Activated CD4-positive, alpha-beta T cell treated with anti-CD3 and anti-CD28 coated beads, Interleukin-2, amount 10 ng/mL, durations not matched to agents 24 days and 14 days (primary cell): Measurements from ENCODE around the gene ST3GAL5. TPM values are rescaled to one million over a fixed set of nuclear protein-coding genes. Genes with fewer than 3 reads are reported as not detected.
"Not testable (repeated sequence)": the region's sequence is repeated elsewhere in the genome, so short reads cannot be mapped to it uniquely, and the experiment has no call there.

Source experiments
- DNase-seq: peaks from one replicate; pipeline ENCODE4 v3.0.0; 2022
- H3K27ac Mint-ChIP-seq: one replicate; pipeline ENCODE4 v1.8.0; 2022; ENCODE audit warnings: mild to moderate bottlenecking, mixed read lengths
- H3K27me3 Mint-ChIP-seq: one replicate; pipeline ENCODE4 v1.8.0; 2022; ENCODE audit warnings: mixed read lengths
- H3K36me3 Mint-ChIP-seq: one replicate; pipeline ENCODE4 v1.8.0; 2022; ENCODE audit warnings: low read depth, mild to moderate bottlenecking, mixed read lengths
- H3K4me1 Mint-ChIP-seq: one replicate; pipeline ENCODE4 v1.8.0; 2021; ENCODE audit warnings: mixed read lengths
- H3K4me3 Mint-ChIP-seq: one replicate; pipeline ENCODE4 v1.8.0; 2022; ENCODE audit warnings: mild to moderate bottlenecking, moderate library complexity, mixed read lengths
- H3K9me3 Mint-ChIP-seq: one replicate; pipeline ENCODE4 v1.8.0; 2021; ENCODE audit warnings: mixed read lengths
- intact Hi-C: fragments of 100-400 bp; cut with micrococcal nuclease; formaldehyde crosslinking; loops from one replicate; pipeline ENCODE4 v1.15.1; 2023
- total RNA-seq: library from RNA; stranded (reverse); gene quantifications from 2 replicates; pipeline ENCODE4 v1.2.3, GENCODE V29; 2022

The ST3GAL5 gene
- total RNA-seq, 1 donor from 2014 or later = 14.6 TPM

DNA sequence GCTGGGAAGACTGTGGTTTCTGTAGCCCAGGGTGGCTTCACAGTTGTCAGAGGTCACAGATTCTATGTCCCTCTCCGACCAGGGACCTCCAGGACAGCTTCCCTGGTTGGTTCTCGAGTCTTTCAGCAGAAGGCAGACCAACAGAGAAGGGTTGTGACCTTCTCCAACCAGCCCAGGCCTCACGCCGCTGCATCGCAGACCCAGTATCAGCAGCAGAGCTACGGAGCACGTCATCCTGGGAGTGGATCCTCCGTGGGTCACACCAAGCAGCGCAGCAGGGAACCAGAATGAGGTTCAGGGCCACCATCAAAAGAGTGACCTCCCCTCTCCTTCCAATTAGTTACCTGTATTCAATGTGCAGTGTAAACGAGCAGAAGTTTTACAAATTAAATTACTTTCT lies 49.3 kb downstream of the ST3GAL5 start:
- no peak overlapping the region for H3K4me3 Mint-ChIP-seq

DNA sequence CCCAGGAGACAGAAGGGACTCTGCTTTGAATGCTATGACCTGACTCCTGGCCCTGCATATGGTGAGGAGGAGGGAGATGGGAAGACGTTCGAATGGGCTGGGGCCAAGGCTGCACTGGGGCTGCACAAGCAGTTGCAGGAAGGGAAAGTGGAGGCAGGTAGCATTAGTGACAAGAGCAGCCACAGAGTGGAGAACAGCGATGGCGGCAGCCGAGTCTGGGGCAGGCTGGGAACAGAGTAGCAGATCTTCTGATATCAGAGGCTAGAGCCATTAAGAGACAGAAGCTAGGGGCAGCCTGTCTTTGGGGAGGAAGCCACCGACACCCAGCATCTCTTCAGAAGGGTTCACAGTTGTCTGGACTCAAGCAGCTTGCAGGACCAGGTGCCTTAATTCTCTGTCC lies 50.1 kb downstream of the ST3GAL5 start:
- intact Hi-C loops = no loop called here
- no peak overlapping the region for H3K27ac Mint-ChIP-seq
- peaks cover 40% of the 10 kb centered on the region for H3K36me3 Mint-ChIP-seq

More for the DNA sequence above, 49.3 kb downstream of the ST3GAL5 start:
- Mint-ChIP-seq H3K36me3 (peaks cover 47% of the 10 kb centered on the region), H3K27me3 (no peaks in the 10 kb centered on the region), H3K9me3 (peaks cover 16% of the 10 kb centered on the region), H3K4me1 (peaks cover 11% of the 10 kb centered on the region), H3K27ac (no peak overlapping the region)
- peak; percentile 48 for DNase-seq
- intact Hi-C loops = no loop called here

DNA sequence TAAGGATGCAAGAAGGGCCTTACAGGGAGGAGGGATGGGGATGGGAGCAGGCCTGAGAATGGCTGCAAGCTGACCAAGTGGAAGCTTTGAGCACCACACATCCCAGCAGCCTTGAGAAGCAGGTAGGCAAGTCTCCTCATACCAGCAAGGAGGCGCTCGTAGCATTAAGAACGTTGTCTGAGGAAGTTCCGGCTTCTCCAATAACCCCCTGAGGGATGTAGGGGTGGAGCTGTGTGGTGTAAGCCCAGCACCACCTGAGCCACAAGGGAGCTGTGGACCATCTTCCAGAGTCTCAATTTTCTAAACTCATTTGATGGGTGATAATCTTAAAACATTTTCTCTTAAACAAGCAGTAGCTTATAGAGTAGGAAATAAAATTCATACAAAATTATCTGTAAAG lies 50.6 kb downstream of the ST3GAL5 start:
- intact Hi-C loops = no loop called here
- H3K27ac Mint-ChIP-seq = no peak overlapping the region

More for the DNA sequence above, 50.1 kb downstream of the ST3GAL5 start:
- Mint-ChIP-seq H3K27me3 (no peaks in the 10 kb centered on the region), H3K4me1 (peaks cover 11% of the 10 kb centered on the region), H3K4me3 (no peak overlapping the region), H3K9me3 (peaks cover 16% of the 10 kb centered on the region)
- DNase-seq = peak; percentile 54

DNA sequence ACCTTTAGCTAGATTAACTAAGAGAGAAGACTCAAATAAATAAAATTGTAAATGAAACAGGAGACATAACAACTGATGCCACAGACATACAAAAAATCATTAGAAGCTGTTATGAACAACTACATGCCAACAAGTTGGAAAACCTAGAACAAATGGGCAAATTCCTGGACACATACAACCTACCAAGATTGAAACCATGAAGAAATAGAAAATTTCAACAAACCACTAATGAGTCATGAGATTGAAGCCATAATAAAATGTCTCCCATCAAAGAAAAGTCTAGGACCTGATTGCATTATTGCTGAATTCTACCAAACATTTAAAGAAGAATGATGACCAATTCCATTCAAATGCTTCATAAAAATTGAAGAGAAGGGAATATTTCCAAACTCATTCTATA lies 54.3 kb downstream of the ST3GAL5 start:
- H3K27ac Mint-ChIP-seq = no peak overlapping the region
- peaks cover 14% of the 10 kb centered on the region for H3K36me3 Mint-ChIP-seq
- H3K9me3 Mint-ChIP-seq = peaks cover 19% of the 10 kb centered on the region
- intact Hi-C loops = no loop called here
- DNase-seq = no peak
- H3K27me3 Mint-ChIP-seq = no peaks in the 10 kb centered on the region
- H3K4me3 Mint-ChIP-seq = no peak overlapping the region
- peaks cover 26% of the 10 kb centered on the region for H3K4me1 Mint-ChIP-seq

More for the DNA sequence above, 50.6 kb downstream of the ST3GAL5 start:
- H3K4me3 Mint-ChIP-seq = no peak overlapping the region
- no peaks in the 10 kb centered on the region for H3K27me3 Mint-ChIP-seq
- peaks cover 38% of the 10 kb centered on the region for H3K36me3 Mint-ChIP-seq
- DNase-seq = peak; percentile 50
- H3K9me3 Mint-ChIP-seq = peaks cover 17% of the 10 kb centered on the region
- peaks cover 13% of the 10 kb centered on the region for H3K4me1 Mint-ChIP-seq

DNA sequence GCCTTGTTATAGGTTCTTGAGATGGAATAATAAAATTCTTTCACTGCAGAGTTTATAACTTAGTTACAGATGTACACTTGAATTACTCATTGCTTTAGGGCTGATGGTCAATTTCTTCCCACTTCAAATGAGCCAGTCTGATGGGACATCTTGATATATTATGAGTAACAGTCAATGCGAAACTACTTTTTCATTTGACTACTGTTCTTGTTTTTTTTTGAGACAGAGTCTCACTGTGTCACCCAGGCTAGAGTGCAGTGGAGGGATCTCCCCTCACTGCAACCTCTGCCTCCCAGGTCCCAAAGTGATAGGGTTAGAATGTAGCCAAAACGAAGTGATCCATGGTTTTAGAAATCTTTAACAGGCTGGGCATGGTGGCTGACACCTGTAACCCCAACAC lies 57.1 kb downstream of the ST3GAL5 start:
- peaks cover 36% of the 10 kb centered on the region for H3K4me1 Mint-ChIP-seq
- peaks cover 7% of the 10 kb centered on the region for H3K27me3 Mint-ChIP-seq
- DNase-seq = peak; percentile 51
- H3K9me3 Mint-ChIP-seq = peaks cover 19% of the 10 kb centered on the region
- H3K27ac Mint-ChIP-seq = no peak overlapping the region
- intact Hi-C loops = no loop called here
- peaks cover 2% of the 10 kb centered on the region for H3K36me3 Mint-ChIP-seq
- H3K4me3 Mint-ChIP-seq = no peak overlapping the region

DNA sequence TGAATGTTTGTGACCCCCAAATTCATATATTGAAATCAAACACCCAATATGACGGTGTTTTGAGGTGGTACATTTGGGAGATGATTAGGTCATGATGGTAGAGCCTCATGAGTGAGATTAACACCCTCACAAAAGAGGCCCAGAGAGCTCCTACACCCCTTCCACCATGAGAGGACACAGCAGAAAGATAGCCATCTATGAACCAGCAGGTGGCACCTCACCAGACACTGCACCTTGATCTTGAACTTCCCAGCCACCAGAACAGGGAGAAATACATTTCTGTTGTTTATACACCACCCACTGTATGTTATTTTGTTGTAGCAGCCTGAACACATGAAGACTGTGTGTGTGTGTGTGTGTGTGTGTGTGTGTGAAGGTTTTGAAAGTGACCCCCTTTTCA lies 58.1 kb downstream of the ST3GAL5 start:
- H3K27ac Mint-ChIP-seq = peak overlapping the region; percentile 6
- DNase-seq = peak; percentile 71
- H3K4me1 Mint-ChIP-seq = peaks cover 36% of the 10 kb centered on the region
- no peak overlapping the region for H3K4me3 Mint-ChIP-seq
- H3K9me3 Mint-ChIP-seq = peaks cover 15% of the 10 kb centered on the region
- peaks cover 2% of the 10 kb centered on the region for H3K36me3 Mint-ChIP-seq
- H3K27me3 Mint-ChIP-seq = peaks cover 11% of the 10 kb centered on the region
- intact Hi-C loops = no loop called here

DNA sequence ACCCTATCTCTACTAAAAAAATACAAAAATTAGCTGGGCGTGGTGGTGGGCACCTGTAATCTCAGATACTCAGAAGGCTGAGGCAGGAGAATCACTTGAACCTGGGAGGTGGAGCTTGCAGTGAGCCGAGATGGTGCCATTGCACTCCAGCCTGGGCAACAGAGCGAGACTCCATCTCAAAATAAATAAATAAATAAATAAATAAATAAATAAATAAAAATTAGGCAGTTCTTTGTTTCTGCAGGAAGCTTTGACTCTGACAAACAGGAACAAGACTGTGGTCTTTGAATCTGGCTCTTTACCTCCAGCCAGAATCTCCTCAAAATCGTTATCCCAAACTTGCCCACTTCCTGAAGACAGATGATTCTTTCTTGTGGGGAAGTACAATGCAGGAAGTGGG lies 59.4 kb downstream of the ST3GAL5 start:
- Mint-ChIP-seq H3K27me3 (peaks cover 15% of the 10 kb centered on the region), H3K4me1 (peaks cover 36% of the 10 kb centered on the region)
- DNase-seq, H3K9me3 Mint-ChIP-seq, intact Hi-C loops, H3K4me3 Mint-ChIP-seq, H3K27ac Mint-ChIP-seq, H3K36me3 Mint-ChIP-seq: not testable (repeated sequence)

DNA sequence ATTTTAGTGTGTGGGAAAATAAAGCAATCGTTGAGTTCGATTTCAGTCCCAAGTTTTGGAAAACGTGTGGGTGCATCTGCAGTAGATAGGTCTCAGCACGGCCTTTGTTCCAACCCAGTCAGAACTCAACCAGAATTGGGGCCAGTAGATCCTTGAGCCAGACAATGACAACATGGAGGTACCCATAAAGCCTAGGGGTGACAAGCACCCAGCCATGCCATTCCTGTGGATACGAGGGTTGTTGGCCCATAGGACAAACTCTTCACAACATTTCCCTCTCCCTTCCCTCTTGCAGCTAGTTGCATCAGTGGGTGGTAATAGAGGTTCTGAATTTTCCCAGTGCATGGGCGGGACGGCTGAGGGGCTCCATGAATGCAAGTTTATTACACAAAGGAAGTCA lies 60.1 kb downstream of the ST3GAL5 start:
- intact Hi-C loops = no loop called here
- peaks cover 2% of the 10 kb centered on the region for H3K36me3 Mint-ChIP-seq

DNA sequence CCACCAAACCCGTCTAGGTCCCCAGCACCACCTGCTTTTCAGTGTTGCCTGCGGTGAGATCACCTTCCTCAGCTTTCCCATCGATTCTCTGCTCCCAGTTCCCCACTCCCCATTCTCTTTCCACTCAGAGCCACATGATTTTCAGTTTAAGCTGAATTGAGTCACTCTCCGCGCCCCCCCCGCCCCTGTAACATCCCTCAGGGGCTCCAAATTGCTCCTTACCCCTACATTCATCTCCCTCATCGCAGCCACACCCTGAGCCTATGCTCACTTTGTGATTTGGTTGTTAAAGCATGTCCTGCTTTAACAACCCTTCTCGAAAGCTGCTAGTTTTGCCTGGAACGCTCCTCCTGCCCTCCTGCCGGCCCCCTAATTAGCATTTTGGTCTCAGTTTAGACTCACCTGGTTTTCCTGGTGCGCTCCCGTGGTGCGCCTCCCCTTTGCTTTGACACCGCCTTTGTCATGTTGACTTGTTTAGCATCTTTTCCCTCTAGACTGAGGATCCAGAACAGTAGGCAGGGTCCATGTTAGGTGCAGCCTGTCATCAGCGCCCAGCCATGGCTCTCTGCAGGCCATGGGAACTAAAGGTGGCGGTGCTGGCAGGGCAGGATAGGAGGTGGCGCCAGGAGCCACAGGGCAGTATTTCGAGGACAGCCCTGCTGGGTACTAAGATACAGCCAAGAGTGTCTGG lies 60.8 kb downstream of the ST3GAL5 start:
- Mint-ChIP-seq H3K4me1 (peaks cover 32% of the 10 kb centered on the region), H3K36me3 (no peaks in the 10 kb centered on the region), H3K27ac (no peak overlapping the region), H3K9me3 (peaks cover under 1% of the 10 kb centered on the region), H3K27me3 (peaks cover 17% of the 10 kb centered on the region), H3K4me3 (no peak overlapping the region)
- DNase-seq = peak; percentile 56
- intact Hi-C loops = loop anchor here (1.0 kb wide), 3 partner anchors 61 to 252 kb away; no protein-coding TSS in a partner anchor

More for the DNA sequence above, 60.1 kb downstream of the ST3GAL5 start:
- Mint-ChIP-seq H3K4me3 (no peak overlapping the region), H3K9me3 (peaks cover 7% of the 10 kb centered on the region), H3K27me3 (peaks cover 15% of the 10 kb centered on the region), H3K4me1 (peaks cover 36% of the 10 kb centered on the region), H3K27ac (no peak overlapping the region)
- DNase-seq = peak; percentile 51

DNA sequence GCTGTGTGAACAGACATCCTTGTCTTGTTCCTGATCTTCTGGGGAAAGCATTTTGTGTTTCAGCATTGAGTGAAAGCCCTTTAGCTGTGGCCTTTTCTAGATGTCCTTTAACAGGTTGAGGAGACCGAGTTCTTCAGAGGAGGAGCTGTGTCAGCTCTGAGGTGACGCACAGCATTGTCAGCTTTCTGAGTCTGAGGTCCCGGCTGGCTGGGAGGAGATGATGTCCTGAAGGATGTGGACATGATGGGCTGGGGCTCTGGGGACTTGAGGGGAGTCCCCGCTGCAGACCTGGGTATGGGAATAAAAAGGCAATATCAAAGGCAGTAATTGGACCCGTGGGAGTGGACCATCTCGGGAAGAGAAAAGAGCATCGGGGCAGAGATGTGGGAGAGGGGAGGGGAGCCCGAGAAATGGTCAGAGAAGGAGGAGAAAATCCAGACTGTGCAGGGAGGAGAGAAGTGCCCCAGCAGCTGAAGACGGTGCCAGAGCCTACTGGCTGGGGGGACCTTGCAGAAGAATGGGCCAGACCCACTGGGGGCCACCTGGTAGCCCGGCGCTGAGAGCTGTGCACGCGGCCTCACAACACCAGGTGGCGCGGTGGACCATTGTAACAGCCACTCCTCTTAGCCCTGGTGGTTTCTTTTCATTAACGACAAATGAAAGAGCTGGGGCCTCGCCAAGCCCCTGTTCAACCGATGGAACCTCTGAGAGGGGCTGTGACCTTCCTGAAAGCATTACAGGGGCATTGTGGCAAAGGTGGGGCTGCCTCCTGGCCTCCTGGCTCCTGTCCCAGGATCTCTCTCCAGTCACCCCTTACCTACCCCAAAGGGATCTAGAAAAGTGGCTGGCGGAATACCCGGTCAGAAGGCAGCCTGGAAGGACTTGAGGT lies 61.6 kb downstream of the ST3GAL5 start:
- H3K27me3 Mint-ChIP-seq = peaks cover 23% of the 10 kb centered on the region
- intact Hi-C loops = loop anchor here (1.0 kb wide), 3 partner anchors 62 to 253 kb away; no protein-coding TSS in a partner anchor
- no peaks in the 10 kb centered on the region for H3K36me3 Mint-ChIP-seq
- no peaks in the 10 kb centered on the region for H3K9me3 Mint-ChIP-seq
- no peak overlapping the region for H3K27ac Mint-ChIP-seq
- H3K4me1 Mint-ChIP-seq = peaks cover 31% of the 10 kb centered on the region
- peak overlapping the region; percentile 5 for H3K4me3 Mint-ChIP-seq
- DNase-seq = peak; percentile 95

DNA sequence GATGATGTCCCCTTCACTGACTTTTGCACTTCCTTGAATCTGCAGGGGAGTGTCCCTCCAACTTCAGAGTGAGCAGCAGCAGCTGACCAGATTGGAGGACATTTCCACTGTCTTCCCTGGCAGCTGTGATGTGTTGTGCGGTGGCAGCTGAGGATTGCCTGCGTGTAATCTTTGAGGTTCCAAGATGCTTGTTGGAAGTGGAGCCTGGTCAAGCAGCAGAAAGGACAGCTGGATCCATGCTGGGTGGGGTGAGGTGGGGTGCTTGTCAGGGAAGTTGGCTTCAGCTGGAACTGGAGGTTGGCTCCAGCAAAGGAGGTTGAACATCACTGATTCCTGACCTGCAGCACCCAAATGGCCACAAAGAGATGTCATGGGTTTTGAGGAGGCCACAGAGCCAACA lies 64.8 kb downstream of the ST3GAL5 start:
- peaks cover 42% of the 10 kb centered on the region for H3K27me3 Mint-ChIP-seq
- peak; percentile 56 for DNase-seq
- no peak overlapping the region for H3K4me3 Mint-ChIP-seq
- peaks cover 14% of the 10 kb centered on the region for H3K4me1 Mint-ChIP-seq
- no peaks in the 10 kb centered on the region for H3K36me3 Mint-ChIP-seq
- no peak overlapping the region for H3K27ac Mint-ChIP-seq
- intact Hi-C loops = no loop called here
- H3K9me3 Mint-ChIP-seq = no peaks in the 10 kb centered on the region

DNA sequence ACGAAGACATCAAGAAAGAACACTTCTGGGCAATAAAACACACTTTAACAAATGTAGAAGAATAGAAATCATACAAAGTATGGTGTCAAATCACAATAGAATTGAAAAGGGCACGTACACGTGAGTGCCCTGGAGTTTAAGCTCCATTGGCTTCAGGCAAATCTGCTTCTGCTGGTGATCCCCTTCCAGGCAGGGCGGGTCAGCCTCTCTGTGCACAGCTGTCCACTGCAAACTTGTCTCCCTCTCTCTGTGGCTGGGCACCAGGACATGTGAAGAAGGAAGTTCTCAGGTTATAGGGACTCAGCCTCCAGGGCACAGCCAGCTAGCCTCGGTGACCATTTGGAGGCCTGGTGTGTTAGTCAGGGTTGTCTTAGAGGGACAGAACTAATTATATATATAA lies 66.0 kb downstream of the ST3GAL5 start:
- Mint-ChIP-seq H3K36me3 (no peaks in the 10 kb centered on the region), H3K27ac (no peak overlapping the region), H3K27me3 (peaks cover 48% of the 10 kb centered on the region), H3K4me1 (peaks cover 9% of the 10 kb centered on the region), H3K9me3 (no peaks in the 10 kb centered on the region), H3K4me3 (no peak overlapping the region)
- intact Hi-C loops = no loop called here
- DNase-seq = peak; percentile 52

DNA sequence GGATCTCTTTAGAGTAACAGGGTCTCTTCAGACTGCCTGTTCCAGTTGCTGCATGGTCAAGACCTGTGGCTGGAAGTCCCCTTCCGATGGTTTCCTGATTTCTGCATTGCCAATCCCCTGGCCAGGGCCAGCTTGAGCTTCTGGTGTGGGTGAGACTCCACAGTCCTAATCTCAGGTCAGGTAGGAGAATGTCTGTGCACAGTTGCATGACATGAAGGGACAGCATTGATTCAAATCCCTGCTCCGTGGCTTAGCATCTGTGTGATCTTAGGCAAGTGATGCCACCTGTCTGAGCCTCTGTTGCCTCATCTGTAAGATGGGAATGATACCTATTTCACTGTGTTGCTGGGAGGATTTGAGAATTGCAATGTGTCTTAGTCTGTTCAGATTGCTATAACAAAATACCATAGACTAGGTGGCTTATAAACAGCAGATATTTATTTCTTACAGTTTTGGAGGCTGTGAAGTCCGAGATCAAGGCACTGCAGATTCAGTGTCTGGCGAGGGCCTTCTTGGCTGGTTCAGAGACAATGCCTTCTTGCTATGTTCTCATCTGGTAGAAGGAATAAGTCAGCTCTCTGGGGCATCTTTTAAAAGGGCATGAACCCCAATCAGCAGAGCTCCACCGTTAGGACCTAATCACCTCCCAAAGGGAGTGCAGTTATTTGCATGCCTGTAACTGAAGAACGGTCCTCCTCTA lies 68.8 kb downstream of the ST3GAL5 start:
- Mint-ChIP-seq H3K36me3 (no peaks in the 10 kb centered on the region), H3K27ac (no peak overlapping the region), H3K9me3 (no peaks in the 10 kb centered on the region), H3K4me3 (no peak overlapping the region), H3K4me1 (no peaks in the 10 kb centered on the region), H3K27me3 (peaks cover 36% of the 10 kb centered on the region)
- intact Hi-C loops = no loop called here
- peak; percentile 54 for DNase-seq
